ENCODE results near the gene SOCS1. TPM values are rescaled to one million over a fixed set of nuclear protein-coding genes. Genes with fewer than 3 reads are reported as not detected.

SOCS1 gene, protein sequence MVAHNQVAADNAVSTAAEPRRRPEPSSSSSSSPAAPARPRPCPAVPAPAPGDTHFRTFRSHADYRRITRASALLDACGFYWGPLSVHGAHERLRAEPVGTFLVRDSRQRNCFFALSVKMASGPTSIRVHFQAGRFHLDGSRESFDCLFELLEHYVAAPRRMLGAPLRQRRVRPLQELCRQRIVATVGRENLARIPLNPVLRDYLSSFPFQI
- 1.8 TPM for total RNA-seq

GRCh38 chr16:11255737-11256660 is at the start of gene SOCS1:
Gene SOCS1 (minus strand): TSS chr16:11256204. CDS start chr16:11255478, 726 bp downstream.

DNA sequence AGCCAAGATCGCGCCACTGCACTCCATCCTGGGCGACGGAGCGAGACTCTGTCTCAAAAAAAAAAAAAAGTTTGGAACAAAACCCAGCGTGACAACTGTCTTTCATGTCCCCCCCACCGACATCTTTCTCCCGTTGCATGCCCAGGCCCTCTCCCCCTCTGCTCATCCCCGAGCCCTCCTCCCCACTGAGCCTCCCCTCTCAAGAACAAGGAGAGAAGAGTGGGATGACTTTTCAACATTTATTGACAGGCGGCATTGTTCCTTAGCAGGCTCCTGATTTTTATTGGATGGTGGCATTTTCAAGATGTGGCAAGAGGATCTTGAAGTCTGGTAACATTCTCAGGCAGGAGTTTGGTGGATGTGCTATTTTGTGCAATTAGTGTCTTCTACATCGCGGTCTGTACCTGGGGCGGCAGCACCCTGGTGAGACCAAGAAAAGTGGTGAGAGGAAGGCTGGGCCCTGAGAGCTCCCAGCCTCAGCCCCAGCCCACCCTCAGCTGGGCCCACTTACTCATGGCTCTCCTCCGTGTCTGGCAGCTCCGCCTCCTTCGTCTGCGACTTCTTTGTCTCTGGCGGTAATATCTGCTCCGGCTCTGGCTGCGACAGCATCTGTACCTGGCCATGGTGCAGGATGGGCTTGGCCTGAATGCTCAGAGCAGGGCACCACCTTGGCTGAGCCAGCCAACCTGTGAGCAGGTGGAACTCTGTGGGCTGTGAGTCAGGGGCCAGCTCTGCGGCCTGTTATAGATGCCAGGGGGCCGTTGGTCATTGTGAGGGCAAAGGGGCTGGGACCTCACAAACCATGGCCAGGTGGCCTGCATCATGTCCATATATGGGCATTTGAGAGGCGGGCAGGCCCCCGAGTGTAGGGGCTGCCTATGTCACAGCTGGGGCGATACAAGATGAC is 24.9 kb upstream of the SOCS1 start, which contains the start of gene PRM1:
Gene PRM1, minus strand, starts transcription at position 715 of the 907 bp plus-strand sequence. Its CDS starts 92 bp downstream, at position 623.

GRCh38 chr16:11276143-11276895 is 20.3 kb upstream of the SOCS1 start, which contains the start of gene PRM2:
Gene PRM2 (minus strand): TSS chr16:11276480. CDS start chr16:11276370, 110 bp downstream.

GRCh38 chr16:11272921-11273720 is 17.1 kb upstream of the SOCS1 start, which contains the start of gene PRM3:
Gene PRM3 (minus strand): TSS chr16:11273629. CDS start chr16:11273595, 34 bp downstream.

DNA sequence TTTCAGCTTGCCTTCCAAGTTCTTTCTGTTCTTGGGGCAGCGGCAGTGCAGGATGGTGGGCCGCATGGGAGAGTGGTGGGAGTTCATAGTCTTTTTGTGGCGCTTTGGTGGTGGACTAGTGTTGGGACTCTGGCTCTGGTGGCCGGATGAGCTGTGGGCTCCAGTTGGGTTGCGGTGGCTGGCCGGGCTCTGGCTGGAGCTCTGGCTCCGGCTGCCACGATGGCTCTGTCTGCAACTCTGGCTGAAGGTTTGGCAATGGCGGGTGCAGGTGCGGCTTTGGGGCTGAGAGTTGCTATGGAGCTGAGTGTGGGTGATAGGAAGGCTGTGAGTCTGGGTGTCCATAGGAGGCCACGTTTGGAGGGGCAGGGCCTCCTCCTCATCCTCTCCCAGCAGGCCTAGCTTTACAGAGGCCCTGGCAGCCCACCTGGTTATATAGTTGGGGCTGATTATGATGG is 12.9 kb upstream of the SOCS1 start, which contains the start of gene TNP2:
Gene TNP2, minus strand, starts transcription at position 405 of the 455 bp plus-strand sequence. Its CDS starts 63 bp downstream, at position 342.

Small RNA genes lying within 50 kb of the gene (small RNA-seq; reads per million reads assigned to genes)
- gene RF00554, result not detected

Other genes with a start within 250 kb of the SOCS1 start
- gene TNP2, start 13.1 kb upstream of the SOCS1 start, total RNA-seq, result not detected
- not detected for gene PRM3, start 17.4 kb upstream of the SOCS1 start, total RNA-seq
- gene PRM2, start 20.3 kb upstream of the SOCS1 start, total RNA-seq, result not detected
- not detected for gene PRM1, start 25.1 kb upstream of the SOCS1 start, total RNA-seq
- 4.6 TPM for gene RMI2, start 89.3 kb upstream of the SOCS1 start, total RNA-seq